HEK293 (cell line): ENCODE measurements around the gene HOXB8.
A peak's percentile ranks its signal among the peaks of the same experiment; 100 is the strongest.

Experiments used
- CTCF ChIA-PET: fragments of 350-600 bp; formaldehyde crosslinking; extraction: SDS; loops from one replicate; lab custom pipeline; 2021; ENCODE audit warnings: antibody characterized with exemption; lab: Yijun Ruan, JAX
- POLR2A ChIA-PET: fragments of 300-600 bp; formaldehyde crosslinking; extraction: SDS; loops from one replicate; lab custom pipeline; 2020; ENCODE audit warnings: antibody characterized with exemption, inconsistent platforms; lab: Yijun Ruan, JAX
- H3K27ac ChIP-seq: fragments of 200-500 bp; sonication (Bioruptor generic); 2 replicates; pipeline ENCODE4 v1.5.1; 2014; ENCODE audit warnings: low read depth, low read length, control low read depth, inconsistent platforms; ENCODE audit errors: extremely low read depth
- H3K36me3 ChIP-seq, 2 experiments: fragments of 200-500 bp in 1 of 2; sonication (Bioruptor generic) in 1 of 2; 1 replicate in 1 of 2; 2 replicates in 1 of 2; pipeline ENCODE4 v1.5.1; 2014 to 2017; ENCODE audit warnings: inconsistent platforms in 2 of 2, low read length in 2 of 2; ENCODE audit not compliant: control insufficient read depth in 2 of 2, insufficient read depth in 1 of 2
- H3K4me1 ChIP-seq: fragments of 200-500 bp; sonication (Bioruptor generic); 2 replicates; pipeline ENCODE4 v1.5.1; 2014; ENCODE audit warnings: mild to moderate bottlenecking, low read length, inconsistent platforms; ENCODE audit not compliant: control insufficient read depth, insufficient read depth
- H3K4me3 ChIP-seq: 2 replicates; pipeline ENCODE4 v1.5.1; 2011; ENCODE audit warnings: low read depth, mild to moderate bottlenecking, control low read depth, low read length, moderate library complexity
- H3K9me3 ChIP-seq: fragments of 200-500 bp; sonication (Bioruptor generic); 2 replicates; pipeline ENCODE4 v1.5.1; 2014; ENCODE audit warnings: low read depth, low read length, inconsistent platforms; ENCODE audit not compliant: control insufficient read depth, insufficient read depth
- KLF8 ChIP-seq: fragments of 450-650 bp; formaldehyde crosslinking; IDR thresholded peaks from 2 replicates; pipeline ENCODE4 v1.5.1; 2016; ENCODE audit warnings: missing biosample characterization, missing genetic modification characterization
- MYNN ChIP-seq: fragments of 450-650 bp; formaldehyde crosslinking; IDR thresholded peaks from 2 replicates; pipeline ENCODE4 v1.5.1; 2016; ENCODE audit warnings: missing biosample characterization, missing genetic modification characterization, borderline replicate concordance
- SP2 ChIP-seq: fragments of 450-650 bp; formaldehyde crosslinking; IDR thresholded peaks from 2 replicates; pipeline ENCODE4 v1.5.1; 2016; ENCODE audit warnings: missing biosample characterization, missing genetic modification characterization
- ZBTB1 ChIP-seq: fragments of 450-650 bp; formaldehyde crosslinking; IDR thresholded peaks from 2 replicates; pipeline ENCODE4 v1.5.1; 2016; ENCODE audit warnings: missing biosample characterization, missing genetic modification characterization
- ZIC2 ChIP-seq: fragments of 450-650 bp; formaldehyde crosslinking; IDR thresholded peaks from 2 replicates; pipeline ENCODE4 v1.5.1; 2016; ENCODE audit warnings: missing biosample characterization, missing genetic modification characterization
- ZNF121 ChIP-seq: fragments of 450-650 bp; formaldehyde crosslinking; IDR thresholded peaks from 2 replicates; pipeline ENCODE4 v1.5.1; 2016; ENCODE audit warnings: missing biosample characterization, missing genetic modification characterization
- ZNF155 ChIP-seq: fragments of 450-650 bp; formaldehyde crosslinking; IDR thresholded peaks from 2 replicates; pipeline ENCODE4 v1.5.1; 2016; ENCODE audit warnings: missing biosample characterization, missing genetic modification characterization
- ZNF16 ChIP-seq: fragments of 450-650 bp; formaldehyde crosslinking; IDR thresholded peaks from 2 replicates; pipeline ENCODE4 v1.5.1; 2016; ENCODE audit warnings: low read depth, missing biosample characterization, missing genetic modification characterization
- ZNF2 ChIP-seq: fragments of 450-650 bp; formaldehyde crosslinking; IDR thresholded peaks from 2 replicates; pipeline ENCODE4 v1.5.1; 2016; ENCODE audit warnings: missing biosample characterization, missing genetic modification characterization
- ZNF214 ChIP-seq: fragments of 450-650 bp; formaldehyde crosslinking; IDR thresholded peaks from 2 replicates; pipeline ENCODE4 v1.5.1; 2017; ENCODE audit warnings: missing biosample characterization, mild to moderate bottlenecking, missing genetic modification characterization, borderline replicate concordance
- ZNF221 ChIP-seq: fragments of 450-650 bp; formaldehyde crosslinking; IDR thresholded peaks from 2 replicates; pipeline ENCODE4 v1.5.1; 2017; ENCODE audit warnings: missing biosample characterization, missing genetic modification characterization, borderline replicate concordance
- ZNF324 ChIP-seq: fragments of 450-650 bp; formaldehyde crosslinking; IDR thresholded peaks from 2 replicates; pipeline ENCODE4 v1.5.1; 2016; ENCODE audit warnings: missing biosample characterization, missing genetic modification characterization
- ZNF366 ChIP-seq: fragments of 450-650 bp; formaldehyde crosslinking; conservative IDR thresholded peaks from 2 replicates; pipeline ENCODE4 v1.5.1; 2016; ENCODE audit warnings: missing biosample characterization, missing genetic modification characterization
- ZNF530 ChIP-seq: fragments of 450-650 bp; formaldehyde crosslinking; IDR thresholded peaks from 2 replicates; pipeline ENCODE4 v1.5.1; 2016; ENCODE audit warnings: low read depth, missing biosample characterization, missing genetic modification characterization
- ZNF549 ChIP-seq: fragments of 450-650 bp; IDR thresholded peaks from 2 replicates; pipeline ENCODE4 v1.5.1; 2018; ENCODE audit warnings: missing biosample characterization, missing genetic modification characterization, mild to moderate bottlenecking, inconsistent platforms, moderate library complexity
- ZNF560 ChIP-seq: fragments of 450-650 bp; formaldehyde crosslinking; IDR thresholded peaks from 2 replicates; pipeline ENCODE4 v1.5.1; 2017; ENCODE audit warnings: missing biosample characterization, missing genetic modification characterization, borderline replicate concordance
- ZNF600 ChIP-seq: fragments of 450-650 bp; formaldehyde crosslinking; IDR thresholded peaks from 2 replicates; pipeline ENCODE4 v1.5.1; 2016; ENCODE audit warnings: missing biosample characterization, missing genetic modification characterization
- ZNF626 ChIP-seq: fragments of 450-650 bp; sonication (Bioruptor Pico); formaldehyde crosslinking; IDR thresholded peaks from 2 replicates; pipeline ENCODE4 v1.5.1; 2018; ENCODE audit warnings: missing biosample characterization, missing genetic modification characterization, inconsistent platforms
- ZNF747 ChIP-seq: fragments of 450-650 bp; formaldehyde crosslinking; IDR thresholded peaks from 2 replicates; pipeline ENCODE4 v1.5.1; 2016; ENCODE audit warnings: missing biosample characterization, missing genetic modification characterization
- ZSCAN16 ChIP-seq: fragments of 450-650 bp; formaldehyde crosslinking; IDR thresholded peaks from 2 replicates; pipeline ENCODE4 v1.5.1; 2016; ENCODE audit warnings: missing biosample characterization, missing genetic modification characterization
- ZXDB ChIP-seq: fragments of 450-650 bp; formaldehyde crosslinking; IDR thresholded peaks from 2 replicates; pipeline ENCODE4 v1.5.1; 2016; ENCODE audit warnings: missing biosample characterization, missing genetic modification characterization
- TF ChIP-seq, protein P1 (sequence below): fragments of 450-650 bp; formaldehyde crosslinking; IDR thresholded peaks from 2 replicates; pipeline ENCODE4 v1.5.1; 2016; ENCODE audit warnings: missing biosample characterization, missing genetic modification characterization, borderline replicate concordance
- TF ChIP-seq, protein P2 (sequence below): fragments of 450-650 bp; formaldehyde crosslinking; IDR thresholded peaks from 2 replicates; pipeline ENCODE4 v1.5.1; 2016; ENCODE audit warnings: missing biosample characterization, missing genetic modification characterization
- TF ChIP-seq, protein P3 (sequence below): fragments of 450-650 bp; formaldehyde crosslinking; IDR thresholded peaks from 2 replicates; pipeline ENCODE4 v1.5.1; 2016; ENCODE audit warnings: missing biosample characterization, missing genetic modification characterization
- TF ChIP-seq, protein P4 (sequence below): fragments of 450-650 bp; formaldehyde crosslinking; IDR thresholded peaks from 2 replicates; pipeline ENCODE4 v1.5.1; 2016; ENCODE audit warnings: missing biosample characterization, missing genetic modification characterization

Gene HOXB8

DNA sequence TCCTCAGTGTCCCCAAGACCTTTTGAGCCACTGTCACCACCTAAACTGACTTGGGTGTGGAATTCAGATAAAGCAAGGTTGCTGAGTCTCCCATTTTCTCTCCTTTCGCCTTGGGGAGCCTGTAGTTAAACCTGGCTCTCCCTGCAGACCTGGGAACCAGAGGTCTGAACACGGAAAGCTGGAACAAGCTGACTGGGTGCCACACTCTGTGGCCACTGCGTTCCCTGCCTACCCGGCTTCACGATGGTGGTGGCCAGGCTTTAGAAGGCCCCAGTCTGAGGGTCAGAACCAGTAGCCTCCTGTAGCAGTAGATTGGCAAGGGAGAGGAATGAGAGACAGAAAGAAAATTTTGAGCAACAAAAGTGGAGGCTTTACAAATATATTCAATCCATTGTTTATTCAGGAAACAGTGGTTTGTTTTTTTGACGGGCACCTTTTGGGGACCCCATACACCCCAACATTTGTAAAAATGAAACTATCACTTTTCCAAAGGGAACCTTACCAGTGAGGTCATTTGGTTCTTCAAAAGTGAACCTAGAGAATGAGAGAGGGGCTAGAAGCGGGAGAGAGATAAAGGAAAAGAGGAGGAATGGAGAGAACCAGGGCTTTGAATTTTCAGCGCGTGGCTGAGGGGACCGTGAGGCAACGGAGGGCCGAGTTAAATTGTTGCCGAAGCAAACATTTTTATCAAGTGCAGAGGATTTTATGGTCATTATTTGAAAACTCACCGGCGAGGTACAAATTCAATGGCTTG, 1.8 kb upstream of the HOXB8 start (continued):
- no peak for TF ChIP-seq ZNF214
- no peak for TF ChIP-seq KLF8 (tag by site-specific recombination)
- TF ChIP-seq ZNF530 (tag by site-specific recombination), result no peak
- no peak for TF ChIP-seq MYNN (tag by site-specific recombination)
- TF ChIP-seq ZNF366, result peak; percentile 75
- TF ChIP-seq ZNF121 (tag by site-specific recombination), result no peak
- TF ChIP-seq ZNF16, result no peak
- no peak for TF ChIP-seq ZIC2 (tag by site-specific recombination)
- TF ChIP-seq ZNF626, result no peak
- TF ChIP-seq, protein P1, sequence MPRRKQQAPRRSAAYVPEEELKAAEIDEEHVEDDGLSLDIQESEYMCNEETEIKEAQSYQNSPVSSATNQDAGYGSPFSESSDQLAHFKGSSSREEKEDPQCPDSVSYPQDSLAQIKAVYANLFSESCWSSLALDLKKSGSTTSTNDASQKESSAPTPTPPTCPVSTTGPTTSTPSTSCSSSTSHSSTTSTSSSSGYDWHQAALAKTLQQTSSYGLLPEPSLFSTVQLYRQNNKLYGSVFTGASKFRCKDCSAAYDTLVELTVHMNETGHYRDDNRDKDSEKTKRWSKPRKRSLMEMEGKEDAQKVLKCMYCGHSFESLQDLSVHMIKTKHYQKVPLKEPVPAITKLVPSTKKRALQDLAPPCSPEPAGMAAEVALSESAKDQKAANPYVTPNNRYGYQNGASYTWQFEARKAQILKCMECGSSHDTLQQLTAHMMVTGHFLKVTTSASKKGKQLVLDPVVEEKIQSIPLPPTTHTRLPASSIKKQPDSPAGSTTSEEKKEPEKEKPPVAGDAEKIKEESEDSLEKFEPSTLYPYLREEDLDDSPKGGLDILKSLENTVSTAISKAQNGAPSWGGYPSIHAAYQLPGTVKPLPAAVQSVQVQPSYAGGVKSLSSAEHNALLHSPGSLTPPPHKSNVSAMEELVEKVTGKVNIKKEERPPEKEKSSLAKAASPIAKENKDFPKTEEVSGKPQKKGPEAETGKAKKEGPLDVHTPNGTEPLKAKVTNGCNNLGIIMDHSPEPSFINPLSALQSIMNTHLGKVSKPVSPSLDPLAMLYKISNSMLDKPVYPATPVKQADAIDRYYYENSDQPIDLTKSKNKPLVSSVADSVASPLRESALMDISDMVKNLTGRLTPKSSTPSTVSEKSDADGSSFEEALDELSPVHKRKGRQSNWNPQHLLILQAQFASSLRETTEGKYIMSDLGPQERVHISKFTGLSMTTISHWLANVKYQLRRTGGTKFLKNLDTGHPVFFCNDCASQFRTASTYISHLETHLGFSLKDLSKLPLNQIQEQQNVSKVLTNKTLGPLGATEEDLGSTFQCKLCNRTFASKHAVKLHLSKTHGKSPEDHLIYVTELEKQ (tag by site-specific recombination), result no peak
- no peak for TF ChIP-seq SP2 (tag by site-specific recombination)

DNA sequence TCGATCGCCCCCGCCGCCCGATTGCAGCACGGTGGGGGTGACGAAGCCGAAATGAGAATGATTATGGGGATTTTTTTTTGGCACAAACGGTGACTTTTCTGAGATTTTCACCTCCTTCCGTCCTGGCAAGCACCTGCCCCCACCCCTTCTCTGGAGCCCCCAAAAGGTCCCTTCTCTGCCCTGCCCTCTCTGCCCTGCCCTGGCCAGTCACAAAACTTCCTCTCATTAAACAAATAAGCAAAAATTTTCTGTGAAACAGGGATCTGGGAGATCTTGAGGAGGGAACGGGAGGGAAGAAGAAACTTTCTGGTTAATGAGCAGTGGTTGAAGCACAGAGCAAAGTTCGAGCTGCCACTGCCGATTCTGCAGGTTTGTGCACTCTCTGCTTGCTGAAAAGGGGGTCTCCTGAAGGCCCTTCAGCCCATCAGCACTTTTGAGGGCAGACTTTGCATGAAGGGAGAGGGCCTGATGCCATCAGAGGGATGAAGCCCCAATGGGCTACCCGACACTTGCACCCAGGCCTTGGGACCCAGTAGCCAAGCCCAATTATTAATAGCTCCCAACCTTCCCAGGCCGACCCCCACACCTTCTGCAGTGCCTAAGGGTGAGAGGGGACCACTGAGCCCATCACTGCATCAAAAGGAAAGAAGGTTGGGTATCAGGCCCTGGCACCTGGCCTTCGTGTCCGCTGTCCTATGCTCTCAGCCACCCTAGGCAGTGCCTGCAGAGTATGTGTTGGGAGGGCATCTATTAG, 1.0 kb upstream of the HOXB8 start:
- peaks cover 46% of the 10 kb centered on the region for H3K4me1 ChIP-seq
- no peaks in the 10 kb centered on the region for H3K36me3 ChIP-seq
- H3K4me3 ChIP-seq, result no peak overlapping the region
- peak overlapping the region; percentile 67; the same call in 1 of the 2 replicates for H3K27ac ChIP-seq
- no peaks in the 10 kb centered on the region for H3K9me3 ChIP-seq
- CTCF ChIA-PET, result interaction anchor here (0.6 to 5.7 kb wide), 8 partner anchors 281 to 462 kb away, joined by 3 to 86 read pairs (median 3); no protein-coding TSS in a partner anchor
- POLR2A ChIA-PET, result no interaction called here
- TF ChIP-seq ZNF747 (tag by site-specific recombination) (no peak), ZNF549 (tag by site-specific recombination) (no peak), ZNF16 (no peak), ZNF2 (tag by site-specific recombination) (peak; percentile 82; the same call in 1 of the 2 replicates), ZBTB1 (tag by site-specific recombination) (no peak), ZNF324 (tag by site-specific recombination) (no peak), ZSCAN16 (tag by site-specific recombination) (no peak), ZNF214 (no peak), ZNF155 (no peak), ZNF560 (tag by site-specific recombination) (no peak), ZXDB (tag by site-specific recombination) (0 out of 2 replicates have a peak, but pooled peaks have one; percentile 20), ZNF221 (tag by site-specific recombination) (no peak), ZNF600 (tag by site-specific recombination) (peak; percentile 31; the same call in 1 of the 2 replicates)
- TF ChIP-seq, protein P2, sequence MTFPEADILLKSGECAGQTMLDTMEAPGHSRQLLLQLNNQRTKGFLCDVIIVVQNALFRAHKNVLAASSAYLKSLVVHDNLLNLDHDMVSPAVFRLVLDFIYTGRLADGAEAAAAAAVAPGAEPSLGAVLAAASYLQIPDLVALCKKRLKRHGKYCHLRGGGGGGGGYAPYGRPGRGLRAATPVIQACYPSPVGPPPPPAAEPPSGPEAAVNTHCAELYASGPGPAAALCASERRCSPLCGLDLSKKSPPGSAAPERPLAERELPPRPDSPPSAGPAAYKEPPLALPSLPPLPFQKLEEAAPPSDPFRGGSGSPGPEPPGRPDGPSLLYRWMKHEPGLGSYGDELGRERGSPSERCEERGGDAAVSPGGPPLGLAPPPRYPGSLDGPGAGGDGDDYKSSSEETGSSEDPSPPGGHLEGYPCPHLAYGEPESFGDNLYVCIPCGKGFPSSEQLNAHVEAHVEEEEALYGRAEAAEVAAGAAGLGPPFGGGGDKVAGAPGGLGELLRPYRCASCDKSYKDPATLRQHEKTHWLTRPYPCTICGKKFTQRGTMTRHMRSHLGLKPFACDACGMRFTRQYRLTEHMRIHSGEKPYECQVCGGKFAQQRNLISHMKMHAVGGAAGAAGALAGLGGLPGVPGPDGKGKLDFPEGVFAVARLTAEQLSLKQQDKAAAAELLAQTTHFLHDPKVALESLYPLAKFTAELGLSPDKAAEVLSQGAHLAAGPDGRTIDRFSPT (tag by site-specific recombination), result no peak
- TF ChIP-seq, protein P3, sequence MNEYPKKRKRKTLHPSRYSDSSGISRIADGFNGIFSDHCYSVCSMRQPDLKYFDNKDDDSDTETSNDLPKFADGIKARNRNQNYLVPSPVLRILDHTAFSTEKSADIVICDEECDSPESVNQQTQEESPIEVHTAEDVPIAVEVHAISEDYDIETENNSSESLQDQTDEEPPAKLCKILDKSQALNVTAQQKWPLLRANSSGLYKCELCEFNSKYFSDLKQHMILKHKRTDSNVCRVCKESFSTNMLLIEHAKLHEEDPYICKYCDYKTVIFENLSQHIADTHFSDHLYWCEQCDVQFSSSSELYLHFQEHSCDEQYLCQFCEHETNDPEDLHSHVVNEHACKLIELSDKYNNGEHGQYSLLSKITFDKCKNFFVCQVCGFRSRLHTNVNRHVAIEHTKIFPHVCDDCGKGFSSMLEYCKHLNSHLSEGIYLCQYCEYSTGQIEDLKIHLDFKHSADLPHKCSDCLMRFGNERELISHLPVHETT (tag by site-specific recombination), result no peak
- TF ChIP-seq, protein P4, sequence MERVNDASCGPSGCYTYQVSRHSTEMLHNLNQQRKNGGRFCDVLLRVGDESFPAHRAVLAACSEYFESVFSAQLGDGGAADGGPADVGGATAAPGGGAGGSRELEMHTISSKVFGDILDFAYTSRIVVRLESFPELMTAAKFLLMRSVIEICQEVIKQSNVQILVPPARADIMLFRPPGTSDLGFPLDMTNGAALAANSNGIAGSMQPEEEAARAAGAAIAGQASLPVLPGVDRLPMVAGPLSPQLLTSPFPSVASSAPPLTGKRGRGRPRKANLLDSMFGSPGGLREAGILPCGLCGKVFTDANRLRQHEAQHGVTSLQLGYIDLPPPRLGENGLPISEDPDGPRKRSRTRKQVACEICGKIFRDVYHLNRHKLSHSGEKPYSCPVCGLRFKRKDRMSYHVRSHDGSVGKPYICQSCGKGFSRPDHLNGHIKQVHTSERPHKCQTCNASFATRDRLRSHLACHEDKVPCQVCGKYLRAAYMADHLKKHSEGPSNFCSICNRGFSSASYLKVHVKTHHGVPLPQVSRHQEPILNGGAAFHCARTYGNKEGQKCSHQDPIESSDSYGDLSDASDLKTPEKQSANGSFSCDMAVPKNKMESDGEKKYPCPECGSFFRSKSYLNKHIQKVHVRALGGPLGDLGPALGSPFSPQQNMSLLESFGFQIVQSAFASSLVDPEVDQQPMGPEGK (tag by site-specific recombination), result peak; percentile 90
